H1 (cell line): ENCODE data around the gene TCEAL4. TPM values are rescaled to one million over a fixed set of nuclear protein-coding genes. Genes with fewer than 3 reads are reported as not detected.

Experiments
- BRCA1 ChIP-seq: IDR thresholded peaks from 2 replicates; pipeline ENCODE4 v1.6.1; 2012; ENCODE audit warnings: low read depth, low read length, improper control_type of control experiment
- CBX8 ChIP-seq: fragments of 300-800, 300-1000 bp; sonication (generic); IDR thresholded peaks from 2 replicates; pipeline ENCODE4 v1.7.1; 2016; ENCODE audit warnings: low read depth, low read length, borderline replicate concordance
- CREB1 ChIP-seq: IDR thresholded peaks from 2 replicates; pipeline ENCODE4 v1.6.1; 2012; ENCODE audit warnings: inconsistent platforms
- EP300 ChIP-seq, 2 experiments: IDR thresholded peaks; 1 replicate in 1 of 2; 2 replicates in 1 of 2; pipeline ENCODE4 v1.6.1; 2011 to 2012; ENCODE audit warnings: low read depth in 2 of 2, low read length in 2 of 2, mild to moderate bottlenecking in 2 of 2, borderline replicate concordance in 1 of 2, inconsistent platforms in 1 of 2, moderate library complexity in 1 of 2
- KDM4A ChIP-seq: IDR thresholded peaks from one replicate; pipeline ENCODE4 v1.7.1; 2012; ENCODE audit warnings: low read depth, mild to moderate bottlenecking, moderate library complexity, low read length, inconsistent platforms; ENCODE audit not compliant: severe bottlenecking
- RBBP5 ChIP-seq: IDR thresholded peaks from 2 replicates; pipeline ENCODE4 v1.7.1; 2012; ENCODE audit warnings: low read depth, mild to moderate bottlenecking, inconsistent platforms, low read length, moderate library complexity, borderline replicate concordance
- TAF1 ChIP-seq: IDR thresholded peaks from 2 replicates; pipeline ENCODE4 v1.6.1; 2011; ENCODE audit warnings: mild to moderate bottlenecking, low read depth, low read length
- polyA plus RNA-seq, 7 experiments: library from polyadenylated mRNA; depleted of rRNA in 3 of 7; stranded (reverse) in 5 of 7; unstranded in 2 of 7; fragments of >200 nt in 5 of 7; fragments of 200-250 nt in 2 of 7; gene quantifications; 1 replicate in 5 of 7; 2 replicates in 1 of 7; 4 replicates in 1 of 7; pipeline versions ENCODE4 v1.2.1 to v1.2.3, GENCODE V29; 2011 to 2013; ENCODE audit warnings: missing spikeins in 2 of 7, mixed read lengths in 2 of 7
- total RNA-seq: library from RNA; stranded (reverse); fragmentation: NEBNext Ultra II Directional; extraction: Animal tissue kit (Norgen Biotek cat#: 25700); gene quantifications from 2 replicates; pipeline ENCODE4 v1.2.1, GENCODE V29; 2021
- TF ChIP-seq, protein P1 (sequence below): fragments of 300-600 bp; sonication (generic); IDR thresholded peaks from 2 replicates; pipeline ENCODE4 v1.7.1; 2012; ENCODE audit warnings: low read length, moderate library complexity, mild to moderate bottlenecking, inconsistent platforms; ENCODE audit not compliant: insufficient replicate concordance
- TF ChIP-seq, protein P2 (sequence below): IDR thresholded peaks from 2 replicates; pipeline ENCODE4 v1.6.1; 2011; ENCODE audit warnings: low read depth, mild to moderate bottlenecking, low read length; ENCODE audit not compliant: insufficient read depth

The TCEAL4 gene
- total and polyA plus RNA-seq, 2 of the 8 experiments (the other 6 are each of a cell fraction or from before 2014, with no cell fraction given) = 10.1 to 53.0 TPM

DNA sequence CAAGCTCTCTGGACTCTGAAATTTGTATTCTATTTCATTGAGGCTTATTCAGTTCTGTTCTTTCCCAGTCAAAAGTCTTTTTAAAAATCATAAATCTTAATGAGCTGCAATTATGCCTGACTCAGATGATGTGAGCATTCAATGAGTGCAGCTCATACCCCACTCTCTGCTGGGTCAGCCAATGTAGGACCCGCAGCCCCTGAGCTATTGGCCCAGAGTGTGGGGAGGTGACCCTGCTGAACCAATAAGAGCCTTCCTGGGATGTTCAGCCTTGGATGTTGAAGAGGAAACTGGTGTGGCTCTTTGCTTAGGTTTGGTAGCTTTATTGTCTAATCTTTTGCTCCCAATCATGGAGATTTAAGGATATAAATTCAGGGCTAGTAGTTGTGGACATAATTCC is 12.1 kb upstream of the TCEAL4 start (continued):
- TF ChIP-seq, protein P1, sequence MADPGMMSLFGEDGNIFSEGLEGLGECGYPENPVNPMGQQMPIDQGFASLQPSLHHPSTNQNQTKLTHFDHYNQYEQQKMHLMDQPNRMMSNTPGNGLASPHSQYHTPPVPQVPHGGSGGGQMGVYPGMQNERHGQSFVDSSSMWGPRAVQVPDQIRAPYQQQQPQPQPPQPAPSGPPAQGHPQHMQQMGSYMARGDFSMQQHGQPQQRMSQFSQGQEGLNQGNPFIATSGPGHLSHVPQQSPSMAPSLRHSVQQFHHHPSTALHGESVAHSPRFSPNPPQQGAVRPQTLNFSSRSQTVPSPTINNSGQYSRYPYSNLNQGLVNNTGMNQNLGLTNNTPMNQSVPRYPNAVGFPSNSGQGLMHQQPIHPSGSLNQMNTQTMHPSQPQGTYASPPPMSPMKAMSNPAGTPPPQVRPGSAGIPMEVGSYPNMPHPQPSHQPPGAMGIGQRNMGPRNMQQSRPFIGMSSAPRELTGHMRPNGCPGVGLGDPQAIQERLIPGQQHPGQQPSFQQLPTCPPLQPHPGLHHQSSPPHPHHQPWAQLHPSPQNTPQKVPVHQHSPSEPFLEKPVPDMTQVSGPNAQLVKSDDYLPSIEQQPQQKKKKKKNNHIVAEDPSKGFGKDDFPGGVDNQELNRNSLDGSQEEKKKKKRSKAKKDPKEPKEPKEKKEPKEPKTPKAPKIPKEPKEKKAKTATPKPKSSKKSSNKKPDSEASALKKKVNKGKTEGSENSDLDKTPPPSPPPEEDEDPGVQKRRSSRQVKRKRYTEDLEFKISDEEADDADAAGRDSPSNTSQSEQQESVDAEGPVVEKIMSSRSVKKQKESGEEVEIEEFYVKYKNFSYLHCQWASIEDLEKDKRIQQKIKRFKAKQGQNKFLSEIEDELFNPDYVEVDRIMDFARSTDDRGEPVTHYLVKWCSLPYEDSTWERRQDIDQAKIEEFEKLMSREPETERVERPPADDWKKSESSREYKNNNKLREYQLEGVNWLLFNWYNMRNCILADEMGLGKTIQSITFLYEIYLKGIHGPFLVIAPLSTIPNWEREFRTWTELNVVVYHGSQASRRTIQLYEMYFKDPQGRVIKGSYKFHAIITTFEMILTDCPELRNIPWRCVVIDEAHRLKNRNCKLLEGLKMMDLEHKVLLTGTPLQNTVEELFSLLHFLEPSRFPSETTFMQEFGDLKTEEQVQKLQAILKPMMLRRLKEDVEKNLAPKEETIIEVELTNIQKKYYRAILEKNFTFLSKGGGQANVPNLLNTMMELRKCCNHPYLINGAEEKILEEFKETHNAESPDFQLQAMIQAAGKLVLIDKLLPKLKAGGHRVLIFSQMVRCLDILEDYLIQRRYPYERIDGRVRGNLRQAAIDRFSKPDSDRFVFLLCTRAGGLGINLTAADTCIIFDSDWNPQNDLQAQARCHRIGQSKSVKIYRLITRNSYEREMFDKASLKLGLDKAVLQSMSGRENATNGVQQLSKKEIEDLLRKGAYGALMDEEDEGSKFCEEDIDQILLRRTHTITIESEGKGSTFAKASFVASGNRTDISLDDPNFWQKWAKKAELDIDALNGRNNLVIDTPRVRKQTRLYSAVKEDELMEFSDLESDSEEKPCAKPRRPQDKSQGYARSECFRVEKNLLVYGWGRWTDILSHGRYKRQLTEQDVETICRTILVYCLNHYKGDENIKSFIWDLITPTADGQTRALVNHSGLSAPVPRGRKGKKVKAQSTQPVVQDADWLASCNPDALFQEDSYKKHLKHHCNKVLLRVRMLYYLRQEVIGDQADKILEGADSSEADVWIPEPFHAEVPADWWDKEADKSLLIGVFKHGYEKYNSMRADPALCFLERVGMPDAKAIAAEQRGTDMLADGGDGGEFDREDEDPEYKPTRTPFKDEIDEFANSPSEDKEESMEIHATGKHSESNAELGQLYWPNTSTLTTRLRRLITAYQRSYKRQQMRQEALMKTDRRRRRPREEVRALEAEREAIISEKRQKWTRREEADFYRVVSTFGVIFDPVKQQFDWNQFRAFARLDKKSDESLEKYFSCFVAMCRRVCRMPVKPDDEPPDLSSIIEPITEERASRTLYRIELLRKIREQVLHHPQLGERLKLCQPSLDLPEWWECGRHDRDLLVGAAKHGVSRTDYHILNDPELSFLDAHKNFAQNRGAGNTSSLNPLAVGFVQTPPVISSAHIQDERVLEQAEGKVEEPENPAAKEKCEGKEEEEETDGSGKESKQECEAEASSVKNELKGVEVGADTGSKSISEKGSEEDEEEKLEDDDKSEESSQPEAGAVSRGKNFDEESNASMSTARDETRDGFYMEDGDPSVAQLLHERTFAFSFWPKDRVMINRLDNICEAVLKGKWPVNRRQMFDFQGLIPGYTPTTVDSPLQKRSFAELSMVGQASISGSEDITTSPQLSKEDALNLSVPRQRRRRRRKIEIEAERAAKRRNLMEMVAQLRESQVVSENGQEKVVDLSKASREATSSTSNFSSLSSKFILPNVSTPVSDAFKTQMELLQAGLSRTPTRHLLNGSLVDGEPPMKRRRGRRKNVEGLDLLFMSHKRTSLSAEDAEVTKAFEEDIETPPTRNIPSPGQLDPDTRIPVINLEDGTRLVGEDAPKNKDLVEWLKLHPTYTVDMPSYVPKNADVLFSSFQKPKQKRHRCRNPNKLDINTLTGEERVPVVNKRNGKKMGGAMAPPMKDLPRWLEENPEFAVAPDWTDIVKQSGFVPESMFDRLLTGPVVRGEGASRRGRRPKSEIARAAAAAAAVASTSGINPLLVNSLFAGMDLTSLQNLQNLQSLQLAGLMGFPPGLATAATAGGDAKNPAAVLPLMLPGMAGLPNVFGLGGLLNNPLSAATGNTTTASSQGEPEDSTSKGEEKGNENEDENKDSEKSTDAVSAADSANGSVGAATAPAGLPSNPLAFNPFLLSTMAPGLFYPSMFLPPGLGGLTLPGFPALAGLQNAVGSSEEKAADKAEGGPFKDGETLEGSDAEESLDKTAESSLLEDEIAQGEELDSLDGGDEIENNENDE = no peak
- no peak for TF ChIP-seq CBX8
- TF ChIP-seq TAF1 = no peak
- no peak for TF ChIP-seq BRCA1
- TF ChIP-seq CREB1 = no peak
- no peak for TF ChIP-seq EP300 (IDR thresholded peaks at IDR 0.05; ENCODE audit: borderline replicate concordance in 1 of 2, low read depth in 2 of 2, low read length in 2 of 2)
- TF ChIP-seq RBBP5 = no peak
- TF ChIP-seq, protein P2, sequence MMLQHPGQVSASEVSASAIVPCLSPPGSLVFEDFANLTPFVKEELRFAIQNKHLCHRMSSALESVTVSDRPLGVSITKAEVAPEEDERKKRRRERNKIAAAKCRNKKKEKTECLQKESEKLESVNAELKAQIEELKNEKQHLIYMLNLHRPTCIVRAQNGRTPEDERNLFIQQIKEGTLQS = no peak
- TF ChIP-seq KDM4A = no peak
